IMR-90 (cell line): ENCODE data around the gene CABP7.

Experiments used
- BHLHE40 ChIP-seq: fragments of 150-350 bp; IDR thresholded peaks from 2 replicates; pipeline ENCODE4 v1.6.1; 2016; ENCODE audit warnings: mild to moderate bottlenecking, low read depth, low read length
- FOS ChIP-seq: fragments of 150-350 bp; IDR thresholded peaks from 2 replicates; pipeline ENCODE4 v1.6.1; 2016; ENCODE audit warnings: low read depth, low read length
- MAFK ChIP-seq: IDR thresholded peaks from 2 replicates; pipeline ENCODE4 v1.6.1; 2012; ENCODE audit warnings: low read depth, low read length, improper control_type of control experiment
- MAZ ChIP-seq: IDR thresholded peaks from 2 replicates; pipeline ENCODE4 v1.6.1; 2012; ENCODE audit warnings: low read depth, mild to moderate bottlenecking, low read length, improper control_type of control experiment, moderate library complexity, borderline replicate concordance
- POLR2A ChIP-seq: IDR thresholded peaks from 2 replicates; pipeline ENCODE4 v1.6.1; 2012; ENCODE audit warnings: mild to moderate bottlenecking, low read depth, low read length
- RAD21 ChIP-seq: IDR thresholded peaks from 2 replicates; pipeline ENCODE4 v1.6.1; 2012; ENCODE audit warnings: low read length, improper control_type of control experiment
- RCOR1 ChIP-seq: IDR thresholded peaks from 2 replicates; pipeline ENCODE4 v1.6.1; 2012; ENCODE audit warnings: mild to moderate bottlenecking, low read length, improper control_type of control experiment; ENCODE audit not compliant: insufficient replicate concordance
- RFX5 ChIP-seq: IDR thresholded peaks from 2 replicates; pipeline ENCODE4 v1.8.0; 2012; ENCODE audit warnings: low read depth, mild to moderate bottlenecking, low read length, moderate library complexity
- SMC3 ChIP-seq: fragments of 150-350 bp; IDR thresholded peaks from 2 replicates; pipeline ENCODE4 v1.6.1; 2016; ENCODE audit warnings: low read depth, mild to moderate bottlenecking, antibody characterized with exemption, low read length, moderate library complexity
- TF ChIP-seq, protein P1 (sequence below): conservative IDR thresholded peaks from 2 replicates; pipeline ENCODE4 v1.5.1; 2012; ENCODE audit warnings: mild to moderate bottlenecking, low read depth, low read length, improper control_type of control experiment
- TF ChIP-seq, protein P2 (sequence below): fragments of 150-350 bp; IDR thresholded peaks from 2 replicates; pipeline ENCODE4 v1.6.1; 2017; ENCODE audit warnings: mild to moderate bottlenecking, antibody characterized with exemption, low read length, low read depth
- TF ChIP-seq, protein P3 (sequence below): fragments of 150-350 bp; IDR thresholded peaks from 2 replicates; pipeline ENCODE4 v1.6.1; 2016; ENCODE audit warnings: low read depth, mild to moderate bottlenecking, low read length, moderate library complexity, borderline replicate concordance

DNA sequence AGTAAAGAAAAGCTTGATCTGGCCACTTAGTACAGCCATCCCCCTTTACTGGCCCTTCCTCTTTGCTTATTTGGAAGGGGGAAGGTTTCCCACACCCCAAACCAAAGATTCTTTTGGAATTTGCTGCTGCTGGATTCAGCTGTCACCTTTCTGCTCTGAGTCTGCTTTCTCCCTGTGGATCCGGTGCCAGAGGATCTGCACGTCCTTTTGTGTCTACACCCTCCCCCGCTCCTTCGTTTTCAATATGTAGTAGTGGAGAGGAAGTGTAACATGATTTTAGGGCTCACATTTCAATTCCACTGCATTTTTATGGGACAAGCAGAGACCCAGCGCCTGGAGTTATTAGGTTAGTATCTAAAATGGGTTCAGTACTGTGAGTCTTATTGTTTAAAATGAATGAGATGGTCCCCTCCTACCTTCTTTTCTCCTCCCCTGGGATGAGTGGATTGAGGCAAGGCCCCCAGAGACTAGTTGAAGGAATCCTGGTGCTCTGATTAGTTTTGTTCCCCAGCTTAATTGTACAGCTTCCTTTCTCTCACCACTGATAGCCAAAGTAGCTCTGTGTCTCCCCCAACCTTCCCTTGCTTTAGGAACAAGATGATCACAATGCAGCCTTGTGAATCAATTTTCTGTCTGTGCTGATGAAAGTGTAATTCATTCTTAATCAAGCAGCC lies 30.5 kb upstream of the CABP7 start:
- TF ChIP-seq RAD21 (no peak), POLR2A (no peak), MAZ (no peak), RCOR1 (no peak), RFX5 (no peak), BHLHE40 (no peak), SMC3 (no peak), MAFK (no peak), FOS (no peak)
- TF ChIP-seq, protein P1, sequence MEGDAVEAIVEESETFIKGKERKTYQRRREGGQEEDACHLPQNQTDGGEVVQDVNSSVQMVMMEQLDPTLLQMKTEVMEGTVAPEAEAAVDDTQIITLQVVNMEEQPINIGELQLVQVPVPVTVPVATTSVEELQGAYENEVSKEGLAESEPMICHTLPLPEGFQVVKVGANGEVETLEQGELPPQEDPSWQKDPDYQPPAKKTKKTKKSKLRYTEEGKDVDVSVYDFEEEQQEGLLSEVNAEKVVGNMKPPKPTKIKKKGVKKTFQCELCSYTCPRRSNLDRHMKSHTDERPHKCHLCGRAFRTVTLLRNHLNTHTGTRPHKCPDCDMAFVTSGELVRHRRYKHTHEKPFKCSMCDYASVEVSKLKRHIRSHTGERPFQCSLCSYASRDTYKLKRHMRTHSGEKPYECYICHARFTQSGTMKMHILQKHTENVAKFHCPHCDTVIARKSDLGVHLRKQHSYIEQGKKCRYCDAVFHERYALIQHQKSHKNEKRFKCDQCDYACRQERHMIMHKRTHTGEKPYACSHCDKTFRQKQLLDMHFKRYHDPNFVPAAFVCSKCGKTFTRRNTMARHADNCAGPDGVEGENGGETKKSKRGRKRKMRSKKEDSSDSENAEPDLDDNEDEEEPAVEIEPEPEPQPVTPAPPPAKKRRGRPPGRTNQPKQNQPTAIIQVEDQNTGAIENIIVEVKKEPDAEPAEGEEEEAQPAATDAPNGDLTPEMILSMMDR, result no peak
- TF ChIP-seq, protein P2, sequence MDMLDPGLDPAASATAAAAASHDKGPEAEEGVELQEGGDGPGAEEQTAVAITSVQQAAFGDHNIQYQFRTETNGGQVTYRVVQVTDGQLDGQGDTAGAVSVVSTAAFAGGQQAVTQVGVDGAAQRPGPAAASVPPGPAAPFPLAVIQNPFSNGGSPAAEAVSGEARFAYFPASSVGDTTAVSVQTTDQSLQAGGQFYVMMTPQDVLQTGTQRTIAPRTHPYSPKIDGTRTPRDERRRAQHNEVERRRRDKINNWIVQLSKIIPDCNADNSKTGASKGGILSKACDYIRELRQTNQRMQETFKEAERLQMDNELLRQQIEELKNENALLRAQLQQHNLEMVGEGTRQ, result no peak
- TF ChIP-seq, protein P3, sequence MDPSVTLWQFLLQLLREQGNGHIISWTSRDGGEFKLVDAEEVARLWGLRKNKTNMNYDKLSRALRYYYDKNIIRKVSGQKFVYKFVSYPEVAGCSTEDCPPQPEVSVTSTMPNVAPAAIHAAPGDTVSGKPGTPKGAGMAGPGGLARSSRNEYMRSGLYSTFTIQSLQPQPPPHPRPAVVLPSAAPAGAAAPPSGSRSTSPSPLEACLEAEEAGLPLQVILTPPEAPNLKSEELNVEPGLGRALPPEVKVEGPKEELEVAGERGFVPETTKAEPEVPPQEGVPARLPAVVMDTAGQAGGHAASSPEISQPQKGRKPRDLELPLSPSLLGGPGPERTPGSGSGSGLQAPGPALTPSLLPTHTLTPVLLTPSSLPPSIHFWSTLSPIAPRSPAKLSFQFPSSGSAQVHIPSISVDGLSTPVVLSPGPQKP, result no peak
